SK-N-SH (cell line): ENCODE results near the gene PCNT.

Source experiments
- CTCF ChIP-seq: fragments of 200-600 bp; sonication (generic); IDR thresholded peaks from 2 replicates; pipeline ENCODE4 v1.6.1; 2017; ENCODE audit warnings: antibody characterized with exemption, mild to moderate bottlenecking, moderate library complexity
- JUND ChIP-seq: IDR thresholded peaks from 2 replicates; pipeline ENCODE4 v1.4.0; 2012
- MEF2A ChIP-seq: IDR thresholded peaks from 2 replicates; pipeline ENCODE4 v1.4.0; 2012; ENCODE audit warnings: low read depth, borderline replicate concordance
- NRF1 ChIP-seq: IDR thresholded peaks from 2 replicates; pipeline ENCODE4 v1.6.1; 2012; ENCODE audit warnings: low read depth, mild to moderate bottlenecking, low read length
- POLR2AphosphoS5 ChIP-seq: IDR thresholded peaks from 2 replicates; pipeline ENCODE4 v1.6.1; 2012; ENCODE audit warnings: low read depth, low read length
- RAD21 ChIP-seq: IDR thresholded peaks from 2 replicates; pipeline ENCODE4 v1.6.1; 2012; ENCODE audit warnings: mild to moderate bottlenecking, low read length
- REST ChIP-seq: IDR thresholded peaks from 2 replicates; pipeline ENCODE4 v1.6.1; 2012; ENCODE audit warnings: mild to moderate bottlenecking, low read depth, low read length, moderate library complexity
- TAF1 ChIP-seq: IDR thresholded peaks from 2 replicates; pipeline ENCODE4 v1.6.1; 2012; ENCODE audit warnings: low read depth, mild to moderate bottlenecking, low read length, moderate library complexity, borderline replicate concordance
- TCF12 ChIP-seq: IDR thresholded peaks from 2 replicates; pipeline ENCODE4 v1.4.0; 2012
- TEAD4 ChIP-seq: IDR thresholded peaks from 2 replicates; pipeline ENCODE4 v1.4.0; 2012; ENCODE audit warnings: mild to moderate bottlenecking, borderline replicate concordance; ENCODE audit not compliant: insufficient read depth
- USF2 ChIP-seq: fragments of 150-350 bp; IDR thresholded peaks from 2 replicates; pipeline ENCODE4 v1.6.1; 2017; ENCODE audit warnings: antibody characterized with exemption, low read length, low read depth, borderline replicate concordance
- TF ChIP-seq, protein P1 (sequence below): IDR thresholded peaks from 2 replicates; pipeline ENCODE4 v1.4.0; 2012; ENCODE audit warnings: low read depth, borderline replicate concordance

DNA sequence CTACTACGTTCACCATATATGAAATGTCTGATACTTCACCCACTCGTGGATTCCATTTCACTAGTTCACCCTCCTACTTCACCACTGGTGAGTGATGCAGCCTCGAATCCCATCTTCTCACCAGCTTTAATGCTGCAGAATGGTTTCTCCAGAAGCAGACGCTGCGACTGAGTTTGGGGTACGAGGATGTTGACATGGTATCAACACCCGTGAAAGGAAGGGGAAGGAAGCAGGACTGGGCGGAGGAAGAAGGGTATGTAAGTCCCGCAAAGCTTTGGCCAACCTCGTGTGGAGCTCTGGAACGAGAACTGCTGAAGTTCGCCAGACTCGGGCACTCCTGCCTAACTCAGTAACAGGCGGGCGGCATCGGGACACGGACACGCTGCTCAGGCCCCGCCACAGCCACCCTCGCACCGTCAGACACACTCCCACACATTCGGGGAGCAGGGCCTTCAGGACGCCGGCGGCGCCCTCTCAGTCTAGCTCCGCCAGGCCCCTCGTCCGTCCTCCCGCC, 133.9 kb downstream of the PCNT start:
- TF ChIP-seq RAD21 (no peak), TEAD4 (no peak), USF2 (no peak), MEF2A (no peak), REST (no peak), NRF1 (no peak), TAF1 (no peak), CTCF (no peak), POLR2AphosphoS5 (no peak), JUND (no peak), TCF12 (no peak)
- TF ChIP-seq, protein P1, sequence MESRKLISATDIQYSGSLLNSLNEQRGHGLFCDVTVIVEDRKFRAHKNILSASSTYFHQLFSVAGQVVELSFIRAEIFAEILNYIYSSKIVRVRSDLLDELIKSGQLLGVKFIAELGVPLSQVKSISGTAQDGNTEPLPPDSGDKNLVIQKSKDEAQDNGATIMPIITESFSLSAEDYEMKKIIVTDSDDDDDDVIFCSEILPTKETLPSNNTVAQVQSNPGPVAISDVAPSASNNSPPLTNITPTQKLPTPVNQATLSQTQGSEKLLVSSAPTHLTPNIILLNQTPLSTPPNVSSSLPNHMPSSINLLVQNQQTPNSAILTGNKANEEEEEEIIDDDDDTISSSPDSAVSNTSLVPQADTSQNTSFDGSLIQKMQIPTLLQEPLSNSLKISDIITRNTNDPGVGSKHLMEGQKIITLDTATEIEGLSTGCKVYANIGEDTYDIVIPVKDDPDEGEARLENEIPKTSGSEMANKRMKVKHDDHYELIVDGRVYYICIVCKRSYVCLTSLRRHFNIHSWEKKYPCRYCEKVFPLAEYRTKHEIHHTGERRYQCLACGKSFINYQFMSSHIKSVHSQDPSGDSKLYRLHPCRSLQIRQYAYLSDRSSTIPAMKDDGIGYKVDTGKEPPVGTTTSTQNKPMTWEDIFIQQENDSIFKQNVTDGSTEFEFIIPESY = no peak
